ENCODE measurements around the gene SH3TC1.

Gene SH3TC1

GRCh38 chr4:8198206-8198905 is 734 bp upstream of the SH3TC1 start:
- DNase-seq (ENCODE audit: low read depth in 2 of 2): no peak

DNA sequence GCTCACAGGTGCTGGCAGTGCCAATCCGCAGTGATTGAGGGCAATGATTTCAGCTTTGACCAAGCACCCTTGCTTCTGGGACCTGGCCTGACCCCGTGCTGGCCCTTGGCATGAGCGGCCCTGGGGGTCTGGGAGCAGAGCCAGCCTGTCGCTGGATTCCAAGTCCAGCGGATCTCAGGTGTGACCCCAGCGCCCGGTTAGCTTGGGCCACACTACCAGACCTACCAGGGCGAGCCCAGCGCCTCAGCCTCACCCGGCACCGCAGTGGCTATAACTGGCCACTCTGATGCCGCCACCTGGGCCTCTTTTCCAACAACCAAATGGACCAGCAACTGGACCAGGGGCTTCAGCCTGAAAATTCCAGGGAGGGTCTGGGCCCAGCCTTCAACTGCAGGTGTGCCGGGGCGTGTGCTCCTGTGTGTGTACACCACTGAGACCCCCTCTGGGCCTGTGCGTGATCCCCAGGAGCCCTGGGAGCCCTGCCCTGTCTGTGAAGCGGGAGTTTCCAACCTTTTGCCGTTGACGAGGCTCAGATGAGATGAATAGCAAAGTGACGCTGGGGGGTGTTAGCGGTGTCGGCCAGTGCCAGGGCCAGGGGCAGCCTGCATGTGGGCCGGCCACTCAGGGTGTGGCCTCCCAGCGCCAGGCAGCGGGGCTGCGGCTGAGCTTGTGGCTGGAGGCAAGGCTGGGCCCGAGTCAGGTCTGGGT is 658 bp downstream of the SH3TC1 start:
- no peak for DNase-seq (ENCODE audit: low read depth in 2 of 2)

DNA sequence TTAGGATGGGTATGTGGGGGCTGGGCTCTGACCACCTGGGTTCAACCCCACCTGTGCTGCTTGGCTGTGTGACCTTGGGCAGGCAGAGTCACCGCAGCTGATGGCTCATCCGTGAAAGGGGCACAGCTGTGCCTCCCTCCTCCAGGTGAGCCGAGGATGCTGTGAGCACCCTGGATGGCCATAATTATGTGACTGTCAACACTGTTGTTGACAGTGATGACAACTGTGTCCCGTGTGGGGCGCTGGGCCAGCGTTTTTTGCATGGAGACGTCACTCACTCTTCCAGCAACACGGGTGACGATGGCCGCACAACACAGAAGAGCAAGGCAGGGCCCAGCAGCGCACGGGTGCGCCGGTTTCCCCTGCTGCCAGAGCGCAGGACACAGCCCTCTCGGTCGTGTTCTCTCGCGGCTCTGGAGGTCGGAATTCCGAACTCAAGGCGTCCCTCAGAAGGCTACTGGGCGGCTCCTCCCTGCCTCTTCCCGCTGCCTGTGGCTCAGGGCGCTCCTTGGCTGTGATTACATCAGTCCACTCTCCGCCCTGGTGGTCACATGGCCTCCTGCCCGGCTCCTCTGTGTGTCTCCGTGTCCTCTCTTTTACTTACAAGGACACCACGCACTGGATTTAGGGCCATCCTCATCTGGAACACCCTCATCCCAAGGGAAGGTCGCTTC is 1.3 kb downstream of the SH3TC1 start:
- no peak for DNase-seq (ENCODE audit: low read depth in 2 of 2)

DNA sequence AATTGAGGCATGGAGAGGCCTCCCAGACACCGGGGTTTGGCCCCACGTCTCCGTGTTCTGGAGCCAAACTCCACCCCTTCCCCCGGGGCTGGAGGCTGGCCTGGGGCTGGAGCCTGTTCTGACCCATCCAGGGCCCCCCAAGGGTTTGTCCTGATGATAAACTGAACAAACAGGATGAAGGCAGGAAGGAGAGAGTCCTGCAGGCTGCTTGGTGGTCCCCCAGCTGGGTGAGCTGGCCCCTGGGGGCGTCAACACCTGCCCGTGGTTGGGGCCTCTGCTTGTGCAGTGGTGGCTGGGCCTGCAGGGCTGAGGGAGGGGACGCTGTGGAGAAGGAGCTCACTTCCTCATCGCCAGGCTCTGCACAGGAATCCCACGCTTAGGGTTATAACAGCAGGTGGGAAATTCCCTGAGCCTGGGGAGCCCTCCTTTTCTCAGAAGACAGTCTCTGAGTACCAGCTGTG is 2.3 kb downstream of the SH3TC1 start:
- DNase-seq (ENCODE audit: low read depth in 2 of 2): peak; percentile 19 to 41

GRCh38 chr4:8202108-8203051 is 3.3 kb downstream of the SH3TC1 start:
- DNase-seq (ENCODE audit: low read depth in 2 of 2): no peak

- DNase-seq (ENCODE audit: low read depth in 2 of 2): no peak
Measured at GRCh38 chr4:8203052-8203401, 3.9 kb downstream of the SH3TC1 start.

DNA sequence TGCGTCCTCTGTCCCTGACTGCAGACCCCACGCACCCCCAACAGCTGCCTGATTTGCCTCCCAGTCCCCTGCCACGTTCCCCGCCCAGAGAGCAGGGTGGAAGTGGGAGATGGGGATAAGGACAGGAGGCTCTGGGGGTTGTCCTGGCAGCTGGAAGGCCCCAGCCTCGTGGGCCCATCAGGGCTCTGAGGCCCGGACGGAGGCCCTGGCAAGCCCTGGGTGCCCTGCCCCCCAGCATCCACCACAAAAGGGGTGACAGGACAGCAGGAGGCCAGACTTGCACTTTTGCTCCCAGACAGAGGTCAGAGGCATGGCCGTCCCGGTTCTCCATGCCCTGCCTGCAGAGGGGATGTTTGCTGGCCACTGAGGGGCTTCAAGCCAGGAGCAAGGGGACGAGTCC is 4.7 kb downstream of the SH3TC1 start:
- DNase-seq (ENCODE audit: low read depth in 2 of 2): no peak

GRCh38 chr4:8204576-8205227 is 5.6 kb downstream of the SH3TC1 start:
- DNase-seq (ENCODE audit: low read depth in 2 of 2): no peak

- no peak for DNase-seq (ENCODE audit: low read depth in 2 of 2)
Measured at GRCh38 chr4:8205241-8205707, 6.2 kb downstream of the SH3TC1 start.

DNA sequence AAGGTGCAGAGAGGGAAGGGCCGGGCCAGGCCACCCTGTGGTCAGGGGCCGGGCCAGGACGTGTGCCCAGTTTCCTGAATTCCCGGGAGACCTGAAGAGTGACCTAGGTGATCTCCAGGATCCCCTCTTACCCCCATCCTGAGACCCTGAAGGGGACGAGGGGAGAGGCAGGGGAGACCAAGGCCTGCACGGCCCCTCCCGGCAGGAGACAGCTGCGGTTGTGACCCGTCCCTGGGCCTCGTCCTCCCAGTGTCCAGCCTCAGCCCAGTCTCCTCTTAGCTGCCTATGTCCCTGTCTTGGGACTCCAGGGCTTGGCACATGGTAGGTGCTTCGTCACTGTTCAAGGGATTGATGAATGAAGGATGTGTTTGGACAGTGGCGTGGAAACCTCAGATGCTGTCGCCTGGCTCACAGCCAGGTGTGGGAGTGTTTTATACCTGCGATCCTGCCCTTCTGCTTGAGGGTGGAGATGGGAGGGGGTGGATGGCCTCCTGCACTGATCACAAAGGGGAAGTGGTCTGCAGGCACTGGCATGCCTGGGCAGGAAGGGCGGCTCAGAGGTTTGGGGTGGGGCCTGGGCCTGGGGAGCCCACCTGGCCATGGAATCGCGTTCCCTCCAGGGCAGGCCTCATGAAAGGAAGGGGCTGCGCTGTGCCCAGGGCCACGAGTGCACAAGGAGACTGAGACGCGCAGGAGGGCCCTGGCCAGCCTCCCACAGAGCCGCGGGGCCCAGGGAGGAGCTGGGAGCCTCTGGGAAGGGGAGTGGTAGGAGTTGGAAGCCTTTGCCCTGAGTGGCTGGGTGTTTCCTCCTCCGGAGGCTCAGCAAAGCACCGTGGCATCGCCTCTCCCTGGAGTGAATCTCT is 6.9 kb downstream of the SH3TC1 start:
- DNase-seq (ENCODE audit: low read depth in 2 of 2): no peak

DNA sequence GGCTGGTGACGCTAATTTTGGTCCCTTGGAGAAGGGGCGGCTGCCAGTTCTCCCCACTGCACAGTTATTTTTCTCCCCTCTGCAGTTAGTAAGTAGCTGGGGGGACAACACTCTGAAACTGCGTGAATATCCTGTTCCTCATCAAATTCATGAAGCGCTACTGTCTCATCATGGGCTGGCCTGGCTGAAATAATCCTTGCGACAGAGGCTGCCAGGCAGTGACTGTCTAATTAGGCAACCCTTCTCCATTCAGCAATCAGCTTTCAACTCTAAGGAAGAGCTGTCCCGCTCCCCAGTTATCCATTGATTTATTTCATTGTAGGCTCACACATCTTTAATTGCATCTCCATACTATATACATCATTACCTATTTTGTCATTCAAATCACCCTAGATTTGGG is 8.2 kb downstream of the SH3TC1 start:
- DNase-seq (ENCODE audit: low read depth in 2 of 2): no peak

- DNase-seq (ENCODE audit: low read depth in 2 of 2): no peak
Measured at GRCh38 chr4:8208565-8208964, 9.5 kb downstream of the SH3TC1 start.

GRCh38 chr4:8209181-8209874 is 10.2 kb downstream of the SH3TC1 start:
- DNase-seq (ENCODE audit: low read depth in 2 of 2): no peak

- no peak for DNase-seq (ENCODE audit: low read depth in 2 of 2)
Measured at GRCh38 chr4:8210010-8210409, 10.9 kb downstream of the SH3TC1 start.

GRCh38 chr4:8210616-8211015 is 11.5 kb downstream of the SH3TC1 start:
- no peak for DNase-seq (ENCODE audit: low read depth in 2 of 2)

GRCh38 chr4:8211251-8211650 is 12.2 kb downstream of the SH3TC1 start:
- DNase-seq (ENCODE audit: low read depth in 2 of 2): no peak

DNA sequence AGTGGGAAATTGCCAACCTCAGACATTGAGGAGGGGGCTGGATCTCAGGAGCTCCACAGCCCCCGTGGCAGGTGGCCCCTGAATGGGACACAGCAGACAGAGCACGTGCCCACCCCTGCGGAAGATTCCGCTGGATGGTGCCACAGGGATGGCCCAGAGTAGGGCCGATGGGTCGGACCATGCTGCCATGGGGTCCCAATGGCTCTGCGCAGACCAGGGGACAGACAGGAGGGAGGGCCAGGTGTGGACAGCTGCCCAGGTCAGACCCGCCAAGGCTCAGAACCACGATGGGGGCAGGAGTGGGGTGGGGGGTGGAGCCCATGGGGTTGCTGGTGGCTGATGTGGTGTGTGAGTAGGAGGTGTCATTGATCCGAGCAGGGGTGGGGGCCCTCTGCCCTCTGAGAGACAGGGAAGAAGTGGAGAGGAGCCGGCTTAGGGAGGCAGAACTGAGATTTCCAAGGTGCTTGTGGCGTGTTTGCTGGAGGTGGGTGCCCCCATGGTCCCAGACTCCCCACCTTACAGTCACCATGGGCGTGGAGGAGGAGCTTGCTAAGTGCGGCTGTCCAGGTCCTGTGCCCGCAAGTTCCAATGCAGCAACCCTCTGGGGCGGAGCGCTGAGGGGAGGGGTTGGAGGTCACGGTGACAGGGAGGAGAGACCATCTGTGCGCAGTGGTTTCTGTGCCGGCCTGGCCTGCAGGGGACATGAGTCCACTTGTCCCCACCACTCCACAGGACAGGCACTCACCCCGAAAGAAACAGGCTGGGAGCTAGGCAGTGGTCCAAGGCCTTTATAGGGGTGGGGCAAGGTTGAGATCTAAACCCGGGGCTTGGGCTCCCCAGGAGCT is 12.9 kb downstream of the SH3TC1 start:
- DNase-seq (ENCODE audit: low read depth in 2 of 2): no peak

DNA sequence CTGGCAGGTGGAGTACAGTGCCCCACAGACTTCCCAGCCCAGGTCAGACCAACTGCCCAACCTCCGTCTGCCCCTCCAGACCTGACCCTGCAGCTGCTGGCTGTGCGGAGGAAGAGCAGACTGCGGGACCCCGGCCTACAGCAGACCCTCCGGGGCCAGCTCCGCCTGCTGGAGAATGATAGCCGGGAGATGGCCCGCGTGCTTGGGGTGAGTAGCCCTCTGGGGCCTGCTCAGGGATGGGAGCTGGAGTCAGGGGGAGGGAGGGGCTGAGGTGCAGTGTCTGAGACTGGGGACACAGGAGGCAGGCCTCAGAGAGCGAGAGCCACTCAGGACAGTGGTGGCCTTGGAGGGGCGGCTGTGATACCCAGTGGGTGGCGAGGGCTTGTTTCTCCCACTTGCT is 13.5 kb downstream of the SH3TC1 start:
- no peak for DNase-seq (ENCODE audit: low read depth in 2 of 2)

GRCh38 chr4:8213121-8213520 is 14.0 kb downstream of the SH3TC1 start:
- no peak for DNase-seq (ENCODE audit: low read depth in 2 of 2)
